GM12872 (cell line): ENCODE measurements around the gene CEP85L.

Experiments used
- CTCF ChIP-seq: IDR thresholded peaks from 3 replicates; pipeline ENCODE4 v1.5.1; 2011; ENCODE audit warnings: low read depth, mild to moderate bottlenecking, low read length, moderate library complexity; ENCODE audit not compliant: insufficient read depth

Gene CEP85L

GRCh38 chr6:118548136-118548535 lies 103.3 kb downstream of the CEP85L start, which contains the start of gene PLN:
Gene PLN, plus strand, starts transcription at chr6:118548296. Its CDS starts 10,626 bp downstream, at chr6:118558922.
- TF ChIP-seq CTCF = no peak

GRCh38 chr6:118546880-118547218 lies 104.5 kb downstream of the CEP85L start:
- no peak for TF ChIP-seq CTCF

GRCh38 chr6:118546164-118546879 lies 105.1 kb downstream of the CEP85L start:
- TF ChIP-seq CTCF = no peak

- TF ChIP-seq CTCF = no peak
These were observed 107.3 kb downstream of the CEP85L start for GRCh38 chr6:118544105-118544504.

- TF ChIP-seq CTCF = no peak
These were observed 109.0 kb downstream of the CEP85L start for GRCh38 chr6:118542184-118542952.

- no peak for TF ChIP-seq CTCF
These were observed 113.8 kb downstream of the CEP85L start for GRCh38 chr6:118537574-118537973.

GRCh38 chr6:118536478-118536877 lies 114.9 kb downstream of the CEP85L start:
- no peak for TF ChIP-seq CTCF
